Peyer's patch (tissue), 4 donors: ENCODE measurements around the gene KIF11. TPM values are rescaled to one million over a fixed set of nuclear protein-coding genes. Genes with fewer than 3 reads are reported as not detected.
A peak's percentile ranks its signal among the peaks of the same experiment; 100 is the strongest.
"Not testable (repeated sequence)": the region's sequence is repeated elsewhere in the genome, so short reads cannot be mapped to it uniquely, and the experiment has no call there.

Source experiments
- DNase-seq, 3 donors: peaks; one replicate each; pipeline ENCODE4 v3.0.0-alpha.2; 2017 to 2019
- H3K27ac ChIP-seq, 4 donors: fragments of 200-600 bp; sonication (generic); one replicate each; pipeline ENCODE4 v1.5.1; 2016 to 2019
- H3K27me3 ChIP-seq, 2 donors: fragments of 200-600 bp; sonication (generic); one replicate each; pipeline ENCODE4 v1.5.1; 2019
- H3K36me3 ChIP-seq, 3 donors: fragments of 200-600 bp; sonication (generic); one replicate each; pipeline ENCODE4 v1.5.1; 2016 to 2019
- H3K4me1 ChIP-seq, 4 donors: fragments of 200-600 bp; sonication (generic); one replicate each; pipeline ENCODE4 v1.5.1; 2016 to 2019
- H3K4me3 ChIP-seq, 4 donors: fragments of 200-600 bp; sonication (generic); 1 replicate in 3 of 4; 2 replicates in 1 of 4; pipeline ENCODE4 v1.5.1; 2016 to 2019; ENCODE audit warnings: mild to moderate bottlenecking in 1 of 4
- H3K9me3 ChIP-seq, 4 donors: fragments of 200-600 bp; sonication (generic); one replicate each; pipeline ENCODE4 v1.5.1; 2016 to 2019; ENCODE audit warnings: mild to moderate bottlenecking in 1 of 4
- POLR2A ChIP-seq, 2 donors: fragments of 450-650 bp; IDR thresholded peaks; one replicate each; pipeline ENCODE4 v1.5.1; 2017; ENCODE audit warnings: antibody characterized with exemption in 2 of 2, mild to moderate bottlenecking in 2 of 2, moderate library complexity in 2 of 2
- total RNA-seq, 4 donors: library from RNA; depleted of rRNA; stranded (reverse); fragments of >200 nt; gene quantifications; one replicate each; pipeline ENCODE4 v1.1.0, GENCODE V29; 2016
- TF ChIP-seq, protein P1 (sequence below), 6 experiments: fragments of 450-650 bp in 4 of 6; fragments of 200-600 bp in 2 of 6; sonication (generic) in 1 of 6; IDR thresholded peaks; one replicate each; pipeline ENCODE4 v1.5.1; 2017 to 2019; ENCODE audit warnings: antibody characterized with exemption in 6 of 6, mild to moderate bottlenecking in 3 of 6, moderate library complexity in 1 of 6

Gene KIF11
- total RNA-seq, 4 donors from 2014 or later = 1.4 to 5.1 (median 3.4) TPM

DNA sequence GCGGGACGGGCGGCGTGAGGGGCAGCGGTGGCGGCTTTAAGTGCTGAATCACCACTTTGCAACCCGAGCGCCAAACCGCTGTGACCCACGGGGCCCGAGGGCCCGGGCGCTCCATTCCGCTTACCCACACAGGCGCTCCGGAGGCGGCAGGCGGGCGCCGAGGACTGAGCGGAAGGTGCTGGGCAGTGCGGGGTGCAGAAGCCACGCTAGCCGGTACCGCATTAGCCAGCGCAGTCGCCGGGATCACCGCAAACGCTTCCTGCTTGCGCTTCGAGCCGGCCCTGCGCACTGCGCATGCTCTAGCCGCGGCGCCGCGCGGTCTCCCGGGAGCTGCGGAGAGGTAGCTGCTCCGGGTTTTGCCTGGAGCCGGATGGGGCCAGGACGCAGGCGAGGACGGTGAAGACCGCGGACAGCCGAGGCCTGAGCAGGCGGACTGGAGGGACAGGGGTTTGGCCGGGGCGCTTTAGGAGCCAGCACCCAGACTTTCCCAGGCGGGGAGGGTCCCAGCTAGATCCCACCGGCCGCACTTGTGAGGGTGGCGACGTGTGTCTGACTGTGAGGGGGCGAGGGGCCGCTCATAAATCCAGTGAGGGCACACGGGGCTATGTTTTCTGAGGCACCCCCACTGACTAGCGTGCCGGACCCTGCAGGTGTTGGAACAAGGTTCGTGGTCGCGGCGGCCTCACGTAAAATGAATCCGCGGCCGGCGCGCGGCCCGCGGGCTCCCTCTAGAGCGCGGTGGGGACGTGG is 19.0 kb upstream of the KIF11 start, which contains the start of gene IDE:
Gene IDE, minus strand, starts transcription at position 296 of the 750 bp plus-strand sequence. Its CDS starts 74 bp downstream, at position 222.
- peak within 1 kb of the TSS; percentile 90 to 97 (median 94) for H3K27ac ChIP-seq
- H3K9me3 ChIP-seq = no peaks in the 10 kb centered on the region
- no peaks in the 10 kb centered on the region for H3K36me3 ChIP-seq
- peak within 1 kb of the TSS; percentile 76 to 95 (median 90) for H3K4me3 ChIP-seq
- TF ChIP-seq, protein P1, sequence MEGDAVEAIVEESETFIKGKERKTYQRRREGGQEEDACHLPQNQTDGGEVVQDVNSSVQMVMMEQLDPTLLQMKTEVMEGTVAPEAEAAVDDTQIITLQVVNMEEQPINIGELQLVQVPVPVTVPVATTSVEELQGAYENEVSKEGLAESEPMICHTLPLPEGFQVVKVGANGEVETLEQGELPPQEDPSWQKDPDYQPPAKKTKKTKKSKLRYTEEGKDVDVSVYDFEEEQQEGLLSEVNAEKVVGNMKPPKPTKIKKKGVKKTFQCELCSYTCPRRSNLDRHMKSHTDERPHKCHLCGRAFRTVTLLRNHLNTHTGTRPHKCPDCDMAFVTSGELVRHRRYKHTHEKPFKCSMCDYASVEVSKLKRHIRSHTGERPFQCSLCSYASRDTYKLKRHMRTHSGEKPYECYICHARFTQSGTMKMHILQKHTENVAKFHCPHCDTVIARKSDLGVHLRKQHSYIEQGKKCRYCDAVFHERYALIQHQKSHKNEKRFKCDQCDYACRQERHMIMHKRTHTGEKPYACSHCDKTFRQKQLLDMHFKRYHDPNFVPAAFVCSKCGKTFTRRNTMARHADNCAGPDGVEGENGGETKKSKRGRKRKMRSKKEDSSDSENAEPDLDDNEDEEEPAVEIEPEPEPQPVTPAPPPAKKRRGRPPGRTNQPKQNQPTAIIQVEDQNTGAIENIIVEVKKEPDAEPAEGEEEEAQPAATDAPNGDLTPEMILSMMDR (IDR thresholded peaks at IDR 0.05) = peak; percentile 29 to 92 (median 82)
- peak; percentile 54 to 61 for TF ChIP-seq POLR2A (IDR thresholded peaks at IDR 0.05)
- H3K27me3 ChIP-seq = no peaks in the 10 kb centered on the region
- DNase-seq = peak; percentile 83 to 93 (median 93)
- H3K4me1 ChIP-seq = peaks cover 0 to 26% (median 2%) of the 10 kb centered on the region in 4 donors

DNA sequence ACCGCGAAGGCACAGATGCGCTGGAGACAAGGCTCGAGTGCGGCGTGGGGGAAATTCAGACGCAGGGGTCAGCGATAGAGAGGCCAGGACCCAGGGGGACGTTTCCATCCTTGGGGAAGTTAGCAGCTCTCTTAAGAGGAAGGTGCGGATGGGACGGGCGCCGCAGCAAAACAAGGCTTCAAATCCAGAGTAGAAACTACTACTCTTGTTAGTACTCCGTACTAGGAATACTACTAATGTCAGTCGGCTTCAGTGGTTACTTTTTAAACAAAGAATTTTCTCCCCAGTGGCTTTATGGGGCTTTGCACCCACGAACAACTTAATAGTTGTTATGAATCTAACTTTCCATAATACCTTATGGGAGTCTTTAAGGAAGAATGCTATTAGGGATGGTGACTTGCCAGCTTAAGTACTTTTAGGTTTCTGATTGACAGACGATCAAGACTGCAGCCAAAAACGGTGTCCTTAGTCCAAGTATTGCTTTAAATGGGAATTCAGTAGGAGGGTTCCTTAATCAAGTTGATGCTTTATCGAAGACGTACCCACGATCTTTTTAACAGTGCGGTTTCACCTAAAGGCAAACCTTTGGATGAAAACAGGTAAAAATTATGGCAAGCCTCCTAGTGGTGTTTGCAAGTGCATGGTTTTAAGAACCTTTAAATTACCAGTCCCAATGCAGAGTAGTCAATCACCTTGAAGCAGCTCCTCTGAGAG is 18.2 kb upstream of the KIF11 start:
- Histone ChIP-seq H3K4me3 (peak overlapping the region; percentile 76 to 95 (median 90)), H3K4me1 (peaks cover 0 to 26% (median 2%) of the 10 kb centered on the region in 4 donors), H3K27me3 (no peaks in the 10 kb centered on the region), H3K36me3 (no peaks in the 10 kb centered on the region), H3K27ac (peak overlapping the region; percentile 90 to 97 (median 94)), H3K9me3 (no peaks in the 10 kb centered on the region)
- DNase-seq = no peak
- TF ChIP-seq POLR2A (IDR thresholded peaks at IDR 0.05) = no peak
- TF ChIP-seq, protein P1 (IDR thresholded peaks at IDR 0.05) = peak in 3 of 6 experiments; percentile 8 to 25 (median 17)

DNA sequence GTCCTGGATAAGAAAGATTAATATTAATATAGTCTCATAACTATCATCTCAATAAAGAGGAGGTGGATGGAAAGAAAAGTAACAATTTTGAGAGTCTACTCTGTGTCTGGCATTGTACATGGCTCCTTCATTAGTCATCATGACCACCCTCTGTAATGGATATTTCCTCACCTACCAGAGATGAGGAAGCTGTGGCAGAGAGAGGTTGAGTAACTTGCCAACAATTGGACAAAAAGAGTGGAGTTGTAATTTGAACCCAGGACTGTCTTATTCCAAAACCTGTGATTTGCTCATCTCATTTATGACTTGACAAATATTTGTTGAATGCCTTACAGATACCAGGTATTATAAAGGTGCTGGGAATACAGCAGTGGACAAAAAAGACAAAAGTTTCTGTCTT is 17.0 kb upstream of the KIF11 start:
- Histone ChIP-seq H3K27me3 (no peaks in the 10 kb centered on the region), H3K9me3 (no peaks in the 10 kb centered on the region), H3K4me1 (peaks cover 0 to 21% (median 2%) of the 10 kb centered on the region in 4 donors), H3K4me3 (no peak overlapping the region), H3K27ac (no peak overlapping the region), H3K36me3 (no peaks in the 10 kb centered on the region)
- DNase-seq = no peak
- TF ChIP-seq, protein P1 (IDR thresholded peaks at IDR 0.05) = no peak
- no peak for TF ChIP-seq POLR2A (IDR thresholded peaks at IDR 0.05)

DNA sequence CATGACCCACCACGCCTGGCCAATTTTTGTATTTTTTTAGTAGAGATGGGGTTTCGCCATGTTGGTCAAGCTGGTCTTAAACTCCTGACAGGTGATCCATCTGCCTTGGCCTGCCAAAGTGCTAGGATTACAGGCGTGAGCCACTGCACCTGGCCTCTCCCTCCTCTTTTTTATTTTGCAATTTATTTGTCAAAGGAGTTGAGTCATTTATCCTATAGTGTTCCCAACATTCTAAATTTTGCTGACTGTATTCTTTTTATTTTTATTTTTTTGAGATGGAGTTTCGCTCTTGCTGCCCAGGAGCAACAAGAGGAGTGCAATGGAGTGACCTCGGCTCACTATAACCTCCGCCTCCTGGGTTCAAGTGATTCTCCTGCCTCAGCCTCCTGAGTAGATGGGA is 10.6 kb upstream of the KIF11 start:
- not testable (repeated sequence) for H3K9me3 ChIP-seq, DNase-seq, H3K27ac ChIP-seq, H3K4me1 ChIP-seq, H3K4me3 ChIP-seq, H3K27me3 ChIP-seq, H3K36me3 ChIP-seq

GRCh38 chr10:92590623-92591549 is 2.0 kb upstream of the KIF11 start:
- TF ChIP-seq, protein P1 (IDR thresholded peaks at IDR 0.05) = peak in 1 of 6 experiments; percentile 33
- no peak for TF ChIP-seq POLR2A (IDR thresholded peaks at IDR 0.05)
- no peaks in the 10 kb centered on the region for H3K27me3 ChIP-seq
- H3K36me3 ChIP-seq = no peaks in the 10 kb centered on the region
- H3K9me3 ChIP-seq = no peaks in the 10 kb centered on the region
- peak; percentile 51 to 66 (median 53) for DNase-seq
- peaks cover 0 to 8% (median 0%) of the 10 kb centered on the region in 4 donors for H3K4me1 ChIP-seq
- peak overlapping the region; percentile 85 to 96 (median 90) for H3K27ac ChIP-seq
- peak overlapping the region; percentile 49 to 85 (median 69) for H3K4me3 ChIP-seq
